Measurements from ENCODE around the gene MTRFR. TPM values are rescaled to one million over a fixed set of nuclear protein-coding genes. Genes with fewer than 3 reads are reported as not detected.

MTRFR gene
- polyA plus RNA-seq, 1 of the 3 experiments (the other 2 are of a cell fraction): 6.6 TPM

- no peak for TF ChIP-seq PBX3 (IDR thresholded peaks at IDR 0.05)
Observed at GRCh38 chr12:123306200-123306599, 73.0 kb downstream of the MTRFR start (continued).

Small RNA genes within 50 kb of the gene (small RNA-seq; reads per million reads assigned to genes)
- gene RNA5SP375: 0 reads per million in 7 experiments

Other genes with a start within 250 kb of the MTRFR start
- 2.6 and 3.7 TPM in 2 replicates for gene PITPNM2, start 82.3 kb upstream of the MTRFR start, polyA plus RNA-seq (2012; rRNA removed)
- 8.2 and 9.0 TPM in 2 replicates for gene MPHOSPH9, start 295 bp upstream of the MTRFR start, polyA plus RNA-seq (2012; rRNA removed)
- 208 and 231 TPM in 2 replicates for gene CDK2AP1, start 38.4 kb downstream of the MTRFR start, polyA plus RNA-seq (2012; rRNA removed)
- gene SBNO1, start 131.4 kb downstream of the MTRFR start, polyA plus RNA-seq (2012; rRNA removed): 4.5 and 5.5 TPM in 2 replicates
- 29.7 and 37.6 TPM in 2 replicates for gene KMT5A, start 150.7 kb downstream of the MTRFR start, polyA plus RNA-seq (2012; rRNA removed)
- gene RILPL2, start 203.2 kb downstream of the MTRFR start, polyA plus RNA-seq (2012; rRNA removed): 5.0 and 5.2 TPM in 2 replicates
- 13.1 and 16.0 TPM in 2 replicates for gene SNRNP35, start 224.7 kb downstream of the MTRFR start, polyA plus RNA-seq (2012; rRNA removed)